ENCODE measurements around the gene MYLIP. TPM values are rescaled to one million over a fixed set of nuclear protein-coding genes. Genes with fewer than 3 reads are reported as not detected.

Gene MYLIP
- total and polyA plus RNA-seq, 2 donors (not counting 1 experiment from before 2014, with no cell fraction given): 40.6 to 104 TPM

DNA sequence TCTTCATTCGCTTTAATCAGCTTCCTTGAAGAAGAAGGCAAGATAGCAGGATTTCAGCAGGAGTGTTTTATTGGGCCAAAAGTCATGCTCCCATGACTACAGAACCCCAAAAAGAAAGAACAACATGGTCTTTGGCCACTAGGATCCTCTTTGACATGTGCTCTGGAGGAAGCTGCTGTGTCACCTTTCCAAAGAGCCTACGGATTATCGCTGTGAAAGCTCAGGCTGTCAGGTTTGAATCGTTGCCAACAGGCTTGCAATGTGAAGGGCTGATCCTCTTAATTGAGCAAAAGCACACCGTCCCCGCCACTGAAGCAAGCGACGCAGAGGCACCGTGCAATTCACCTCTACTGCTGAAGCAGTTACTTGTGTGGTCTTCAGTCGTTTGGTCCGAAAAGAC, 29.0 kb downstream of the MYLIP start:
- ChIA-PET CTCF (interaction anchor here (0.6 to 1.7 kb wide), 3 partner anchors 8 to 466 kb away, joined by 4 to 7 read pairs (median 4); no protein-coding TSS in a partner anchor), POLR2A (no interaction called here)
- Histone ChIP-seq H4K20me1 (ENCODE audit: control insufficient read depth, insufficient read depth, low read length, poor library complexity, severe bottlenecking) (no peaks in the 10 kb centered on the region), H3K4me2 (replicated peaks; ENCODE audit: low read depth, low read length, poor library complexity, severe bottlenecking) (no peak overlapping the region), H3K4me3 (ENCODE audit: control extremely low read depth in 1 of 5, extremely low read depth in 1 of 5, insufficient read depth in 1 of 5, low read depth in 2 of 5, low read length in 4 of 5) (no peak overlapping the region), H3K9ac (ENCODE audit: low read length) (no peak overlapping the region), H3K9me3 (ENCODE audit: control extremely low read depth in 1 of 3, control insufficient read depth in 2 of 3, insufficient read depth in 1 of 3, low read length in 2 of 3) (peaks cover 0 to 16% (median 14%) of the 10 kb centered on the region in 3 donors), H3K36me3 (replicated peaks in 1 of 2; ENCODE audit: control extremely low read depth in 1 of 2, control insufficient read depth in 1 of 2, extremely low read depth in 1 of 2, insufficient read depth in 2 of 2, low read length in 1 of 2) (peaks cover 0 to 20% of the 10 kb centered on the region in 2 experiments), H3K79me2 (ENCODE audit: control insufficient read depth, insufficient read depth, low read length) (no peaks in the 10 kb centered on the region), H3K27ac (ENCODE audit: low read length in 2 of 2) (no peak overlapping the region), H3K4me1 (ENCODE audit: control insufficient read depth in 2 of 2, insufficient read depth in 2 of 2, low read length in 2 of 2) (no peaks in the 10 kb centered on the region), H3K27me3 (replicated peaks in 1 of 4; ENCODE audit: control extremely low read depth in 1 of 4, control insufficient read depth in 3 of 4, insufficient read depth in 4 of 4, low read length in 3 of 4) (no peaks in the 10 kb centered on the region), H2AFZ (ENCODE audit: insufficient read depth, low read depth, low read length, poor library complexity, severe bottlenecking) (no peak overlapping the region)
- DNase-seq: no peak
- 91% methylated on average over 10 of the region's 11 CpGs for WGBS (ENCODE audit: insufficient coverage)
- intact Hi-C loops (cut with micrococcal nuclease): no loop called here
- no peak for TF ChIP-seq EZH2 (IDR thresholded peaks at IDR 0.05; ENCODE audit: borderline replicate concordance, insufficient read depth, low read depth, low read length, poor library complexity, severe bottlenecking)
- TF ChIP-seq, protein P1, sequence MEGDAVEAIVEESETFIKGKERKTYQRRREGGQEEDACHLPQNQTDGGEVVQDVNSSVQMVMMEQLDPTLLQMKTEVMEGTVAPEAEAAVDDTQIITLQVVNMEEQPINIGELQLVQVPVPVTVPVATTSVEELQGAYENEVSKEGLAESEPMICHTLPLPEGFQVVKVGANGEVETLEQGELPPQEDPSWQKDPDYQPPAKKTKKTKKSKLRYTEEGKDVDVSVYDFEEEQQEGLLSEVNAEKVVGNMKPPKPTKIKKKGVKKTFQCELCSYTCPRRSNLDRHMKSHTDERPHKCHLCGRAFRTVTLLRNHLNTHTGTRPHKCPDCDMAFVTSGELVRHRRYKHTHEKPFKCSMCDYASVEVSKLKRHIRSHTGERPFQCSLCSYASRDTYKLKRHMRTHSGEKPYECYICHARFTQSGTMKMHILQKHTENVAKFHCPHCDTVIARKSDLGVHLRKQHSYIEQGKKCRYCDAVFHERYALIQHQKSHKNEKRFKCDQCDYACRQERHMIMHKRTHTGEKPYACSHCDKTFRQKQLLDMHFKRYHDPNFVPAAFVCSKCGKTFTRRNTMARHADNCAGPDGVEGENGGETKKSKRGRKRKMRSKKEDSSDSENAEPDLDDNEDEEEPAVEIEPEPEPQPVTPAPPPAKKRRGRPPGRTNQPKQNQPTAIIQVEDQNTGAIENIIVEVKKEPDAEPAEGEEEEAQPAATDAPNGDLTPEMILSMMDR (IDR thresholded peaks at IDR 0.05): no peak
- H3K4me3 Mint-ChIP-seq: no peak overlapping the region
- H3K4me1 Mint-ChIP-seq: no peaks in the 10 kb centered on the region
- no peak for ATAC-seq (ENCODE audit: low read depth)
- H3K27me3 Mint-ChIP-seq: no peaks in the 10 kb centered on the region
- no peaks in the 10 kb centered on the region for H3K9me3 Mint-ChIP-seq (ENCODE audit: insufficient read depth)
- H3K27ac Mint-ChIP-seq: no peak overlapping the region

DNA sequence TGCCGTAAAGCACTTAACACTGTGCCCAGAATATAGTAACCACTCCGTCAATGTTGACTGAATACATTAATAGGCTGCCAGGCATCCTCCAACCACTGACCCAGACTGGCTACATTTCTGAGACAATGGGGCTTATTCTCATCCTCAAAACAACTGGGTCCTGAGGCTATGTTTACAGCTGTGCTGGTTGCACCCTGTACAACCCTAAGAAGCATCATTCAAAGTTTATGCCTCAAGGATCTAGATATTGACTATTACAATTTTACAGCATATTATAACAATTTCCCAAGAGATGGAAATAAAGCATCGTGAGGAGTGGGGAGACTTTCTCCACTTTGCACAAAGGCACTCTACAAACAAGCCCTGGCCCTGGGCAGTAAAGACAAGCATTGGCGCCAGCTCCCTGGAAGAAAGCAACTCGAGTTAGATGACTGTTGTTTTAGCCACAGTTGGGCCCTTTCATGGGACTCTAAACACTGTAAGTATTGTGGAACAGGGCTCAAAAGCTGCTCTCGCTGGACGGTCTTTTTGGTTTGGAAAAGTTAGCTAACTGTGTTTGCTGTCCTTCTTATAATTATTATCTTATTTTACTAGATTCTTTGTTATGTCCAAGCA, 30.2 kb downstream of the MYLIP start:
- H3K79me2 ChIP-seq (ENCODE audit: control insufficient read depth, insufficient read depth, low read length): no peaks in the 10 kb centered on the region
- no peaks in the 10 kb centered on the region for H3K9me3 Mint-ChIP-seq (ENCODE audit: insufficient read depth)
- H3K4me1 ChIP-seq (ENCODE audit: control insufficient read depth in 2 of 2, insufficient read depth in 2 of 2, low read length in 2 of 2): no peaks in the 10 kb centered on the region
- H3K4me2 ChIP-seq (replicated peaks; ENCODE audit: low read depth, low read length, poor library complexity, severe bottlenecking): no peak overlapping the region
- H3K27ac ChIP-seq (ENCODE audit: low read length in 2 of 2): no peak overlapping the region
- no peak for TF ChIP-seq EZH2 (IDR thresholded peaks at IDR 0.05; ENCODE audit: borderline replicate concordance, insufficient read depth, low read depth, low read length, poor library complexity, severe bottlenecking)
- TF ChIP-seq, protein P1 (IDR thresholded peaks at IDR 0.05): no peak
- H3K27me3 Mint-ChIP-seq: no peaks in the 10 kb centered on the region
- no peak for DNase-seq
- H3K9me3 ChIP-seq (ENCODE audit: control extremely low read depth in 1 of 3, control insufficient read depth in 2 of 3, insufficient read depth in 1 of 3, low read length in 2 of 3): peaks cover 0 to 16% (median 14%) of the 10 kb centered on the region in 3 donors
- H3K27ac Mint-ChIP-seq: no peak overlapping the region
- no peak overlapping the region for H3K4me3 ChIP-seq (ENCODE audit: control extremely low read depth in 1 of 5, extremely low read depth in 1 of 5, insufficient read depth in 1 of 5, low read depth in 2 of 5, low read length in 4 of 5)
- H3K36me3 ChIP-seq (replicated peaks in 1 of 2; ENCODE audit: control extremely low read depth in 1 of 2, control insufficient read depth in 1 of 2, extremely low read depth in 1 of 2, insufficient read depth in 2 of 2, low read length in 1 of 2): peaks cover 0 to 15% of the 10 kb centered on the region in 2 experiments
- no peaks in the 10 kb centered on the region for H3K4me1 Mint-ChIP-seq
- no peak overlapping the region for H3K4me3 Mint-ChIP-seq
- no peaks in the 10 kb centered on the region for H3K27me3 ChIP-seq (replicated peaks in 1 of 4; ENCODE audit: control extremely low read depth in 1 of 4, control insufficient read depth in 3 of 4, insufficient read depth in 4 of 4, low read length in 3 of 4)
- WGBS (ENCODE audit: insufficient coverage): 100% methylated on average over 1 of the region's 7 CpGs
- no peaks in the 10 kb centered on the region for H4K20me1 ChIP-seq (ENCODE audit: control insufficient read depth, insufficient read depth, low read length, poor library complexity, severe bottlenecking)
- CTCF ChIA-PET: no interaction called here
- intact Hi-C loops (cut with micrococcal nuclease): no loop called here
- H2AFZ ChIP-seq (ENCODE audit: insufficient read depth, low read depth, low read length, poor library complexity, severe bottlenecking): no peak overlapping the region
- no peak overlapping the region for H3K9ac ChIP-seq (ENCODE audit: low read length)
- POLR2A ChIA-PET: no interaction called here
- ATAC-seq (ENCODE audit: low read depth): no peak

All from B cell (primary cell).